Panc1 (cell line): ENCODE results near the gene MFSD6.
"Not testable (repeated sequence)": the region's sequence is repeated elsewhere in the genome, so short reads cannot be mapped to it uniquely, and the experiment has no call there.

Source experiments
- CTCF ChIP-seq: fragments of 450-650 bp; IDR thresholded peaks from 2 replicates; pipeline ENCODE4 v1.5.1; 2017; ENCODE audit warnings: mild to moderate bottlenecking
- POLR2AphosphoS5 ChIP-seq: IDR thresholded peaks from 2 replicates; pipeline ENCODE4 v1.6.1; 2012; ENCODE audit warnings: mild to moderate bottlenecking, low read depth, low read length, moderate library complexity
- REST ChIP-seq, 2 experiments: IDR thresholded peaks; 2 replicates each; pipeline ENCODE4 v1.6.1; 2011 to 2012; ENCODE audit warnings: low read depth in 2 of 2, control low read depth in 1 of 2, low read length in 1 of 2, mild to moderate bottlenecking in 1 of 2, moderate library complexity in 1 of 2; ENCODE audit not compliant: insufficient read depth in 1 of 2
- SIN3A ChIP-seq: IDR thresholded peaks from 2 replicates; pipeline ENCODE4 v1.6.1; 2012; ENCODE audit warnings: low read depth, mild to moderate bottlenecking, low read length, moderate library complexity, borderline replicate concordance; ENCODE audit not compliant: insufficient read depth

- not testable (repeated sequence) for TF ChIP-seq CTCF; POLR2AphosphoS5; REST (IDR thresholded peaks at IDR 0.05; ENCODE audit: insufficient read depth in 1 of 2, low read depth in 2 of 2, low read length in 1 of 2); SIN3A
These were observed 49.3 kb upstream of the MFSD6 start for GRCh38 chr2:190358655-190359448.
